Endothelial cell of umbilical vein (primary cell): Measurements from ENCODE around the gene CALHM6. TPM values are rescaled to one million over a fixed set of nuclear protein-coding genes. Genes with fewer than 3 reads are reported as not detected.

Experiments
- BruUV-seq: library from RNA; stranded (reverse); fragments of 400-500 nt; replicated peaks from 2 replicates; lab custom pipeline; 2021; lab: Mats Ljungman, UMichigan
- CTCF ChIA-PET: fragments of 300-600, 350-600 bp; sonication (Branson Sonifier 250); formaldehyde crosslinking; loops from one replicate; lab custom pipeline; 2021; ENCODE audit warnings: antibody characterized with exemption, inconsistent platforms; lab: Charles Lee
- POLR2A ChIA-PET: fragments of 300-600, 350-600 bp; sonication (Branson Sonifier 250); formaldehyde crosslinking; loops from one replicate; lab custom pipeline; 2021; ENCODE audit warnings: antibody characterized with exemption, inconsistent platforms; lab: Charles Lee
- DNase-seq: peaks from one replicate; pipeline ENCODE4 v3.0.0-alpha.2; 2011; ENCODE audit warnings: low read depth, low spot score
- FAIRE-seq: peaks from 2 replicates; lab custom pipeline; 2011; peaks lifted over from hg19 to GRCh38; lab: Jason Lieb, UNC
- H2AFZ ChIP-seq: 2 replicates; pipeline ENCODE4 v1.6.0; 2012; ENCODE audit warnings: low read depth, low read length, control low read depth, inconsistent platforms
- H3K27ac ChIP-seq: 2 replicates; pipeline ENCODE4 v1.5.1; 2011; ENCODE audit warnings: low read depth, mild to moderate bottlenecking, control low read depth, low read length, moderate library complexity; ENCODE audit not compliant: insufficient read depth
- H3K27me3 ChIP-seq, 2 experiments: 2 replicates each; pipeline versions ENCODE4 v1.6.0 to v1.6.1; 2011; ENCODE audit warnings: low read length in 2 of 2, mixed read lengths in 1 of 2; ENCODE audit not compliant: control insufficient read depth in 2 of 2, insufficient read depth in 2 of 2
- H3K36me3 ChIP-seq, 2 experiments: 2 replicates in 1 of 2; 3 replicates in 1 of 2; pipeline ENCODE4 v1.5.1; 2011; ENCODE audit warnings: low read length in 2 of 2, mild to moderate bottlenecking in 1 of 2, moderate library complexity in 1 of 2; ENCODE audit not compliant: control insufficient read depth in 2 of 2, insufficient read depth in 2 of 2; ENCODE audit errors: extremely low read depth in 1 of 2
- H3K4me1 ChIP-seq: 3 replicates; pipeline ENCODE4 v1.5.1; 2011; ENCODE audit warnings: mild to moderate bottlenecking, low read length; ENCODE audit not compliant: control insufficient read depth, insufficient read depth; ENCODE audit errors: extremely low read depth
- H3K4me2 ChIP-seq: 2 replicates; pipeline ENCODE4 v1.6.1; 2011; ENCODE audit warnings: low read length, control low read depth, mixed read lengths; ENCODE audit not compliant: insufficient read depth
- H3K4me3 ChIP-seq, 3 experiments: fragments of 200-600 bp in 1 of 3; sonication (generic), shearing (Covaris generic) in 1 of 3; replicated peaks in 1 of 3; 2 replicates each; pipeline ENCODE4 v1.5.1; 2011 to 2016; ENCODE audit warnings: control low read depth in 3 of 3, low read length in 3 of 3, mild to moderate bottlenecking in 2 of 3, inconsistent platforms in 1 of 3, low read depth in 1 of 3, moderate library complexity in 1 of 3; ENCODE audit not compliant: insufficient read depth in 1 of 3
- H3K79me2 ChIP-seq: 2 replicates; pipeline ENCODE4 v1.6.0; 2012; ENCODE audit warnings: low read length, inconsistent platforms; ENCODE audit not compliant: control insufficient read depth, insufficient read depth
- H3K9ac ChIP-seq: replicated peaks from 2 replicates; pipeline ENCODE3; 2011; ENCODE audit warnings: low read length, control low read depth; ENCODE audit not compliant: insufficient read depth; ENCODE audit errors: extremely low read depth
- H3K9me1 ChIP-seq: replicated peaks from 3 replicates; pipeline ENCODE4 v1.6.0; 2011; ENCODE audit warnings: mild to moderate bottlenecking, low read length; ENCODE audit not compliant: control insufficient read depth, insufficient read depth; ENCODE audit errors: extremely low read depth
- H3K9me3 ChIP-seq: replicated peaks from 2 replicates; pipeline ENCODE4 v1.5.1; 2012; ENCODE audit warnings: low read length, inconsistent platforms; ENCODE audit not compliant: control insufficient read depth, insufficient read depth
- H4K20me1 ChIP-seq: replicated peaks from 2 replicates; pipeline ENCODE3; 2011; ENCODE audit warnings: mild to moderate bottlenecking, low read length; ENCODE audit not compliant: control insufficient read depth, insufficient read depth; ENCODE audit errors: extremely low read depth
- EZH2 ChIP-seq: IDR thresholded peaks from 2 replicates; pipeline ENCODE4 v1.6.1; 2012; ENCODE audit warnings: borderline replicate concordance, low read depth, mild to moderate bottlenecking, moderate library complexity, low read length, inconsistent platforms; ENCODE audit not compliant: severe bottlenecking
- FOS ChIP-seq: IDR thresholded peaks from 2 replicates; pipeline ENCODE4 v1.6.1; 2011; ENCODE audit warnings: mild to moderate bottlenecking, low read length, moderate library complexity, borderline replicate concordance; ENCODE audit not compliant: insufficient read depth
- GATA2 ChIP-seq: IDR thresholded peaks from 2 replicates; pipeline ENCODE4 v1.7.0; 2011; ENCODE audit warnings: low read depth, mild to moderate bottlenecking, moderate library complexity, mixed read lengths, low read length; ENCODE audit not compliant: insufficient read length, insufficient read depth
- JUN ChIP-seq: IDR thresholded peaks from 2 replicates; pipeline ENCODE4 v1.6.1; 2011; ENCODE audit warnings: borderline replicate concordance, low read depth; ENCODE audit not compliant: insufficient read length, insufficient read depth
- MYC ChIP-seq: IDR thresholded peaks from one replicate; pipeline ENCODE4 v1.6.1; 2011; ENCODE audit warnings: mild to moderate bottlenecking, low read depth, low read length
- POLR2A ChIP-seq: IDR thresholded peaks from 2 replicates; pipeline ENCODE4 v1.6.1; 2012; ENCODE audit warnings: low read depth, mild to moderate bottlenecking, control low read depth, low read length
- POLR2AphosphoS5 ChIP-seq: IDR thresholded peaks from 2 replicates; pipeline ENCODE4 v1.6.1; 2012; ENCODE audit warnings: low read depth, mild to moderate bottlenecking, control low read depth, low read length, moderate library complexity; ENCODE audit not compliant: insufficient read depth
- dilution Hi-C: fragments of 300-500 bp; cut with MboI; formaldehyde crosslinking; loops from one replicate; pipeline ENCODE4 v1.15.0; 2019; ENCODE audit warnings: low sequenced_read_pairs; ENCODE audit not compliant: extremely low pct_ligation_motif_present
- intact Hi-C: fragments of 100-400 bp; cut with micrococcal nuclease; formaldehyde crosslinking; loops from one replicate; pipeline ENCODE4 v1.10.0; 2022
- polyA plus RNA-seq, 4 experiments: library from polyadenylated mRNA; depleted of rRNA in 3 of 4; stranded (reverse) in 3 of 4; unstranded in 1 of 4; fragments of >200 nt; gene quantifications; 2 replicates each; pipeline versions ENCODE4 v1.2.1 to v1.2.3, GENCODE V29; 2011 to 2012; ENCODE audit warnings: missing spikeins in 1 of 4
- total RNA-seq: library from RNA; stranded (reverse); gene quantifications from 2 replicates; pipeline ENCODE4 v1.2.3, GENCODE V29; 2021
- TF ChIP-seq, protein P1 (sequence below), 2 donors: IDR thresholded peaks; 1 replicate in 1 of 2; 2 replicates in 1 of 2; pipeline ENCODE4 v1.5.1; 2011; ENCODE audit warnings: low read length in 2 of 2, mild to moderate bottlenecking in 2 of 2, moderate library complexity in 2 of 2, control low read depth in 1 of 2, inconsistent platforms in 1 of 2, low read depth in 1 of 2; ENCODE audit not compliant: insufficient read depth in 1 of 2; ENCODE audit errors: extremely low read depth in 1 of 2
- TF ChIP-seq, protein P2 (sequence below): IDR thresholded peaks from 2 replicates; pipeline ENCODE4 v1.6.1; 2011; ENCODE audit not compliant: insufficient read depth, insufficient read length

Gene CALHM6
- total and polyA plus RNA-seq, 2 donors (not counting 3 experiments of a cell fraction or from before 2014, with no cell fraction given) = 0.08 TPM; not detected in 1

DNA sequence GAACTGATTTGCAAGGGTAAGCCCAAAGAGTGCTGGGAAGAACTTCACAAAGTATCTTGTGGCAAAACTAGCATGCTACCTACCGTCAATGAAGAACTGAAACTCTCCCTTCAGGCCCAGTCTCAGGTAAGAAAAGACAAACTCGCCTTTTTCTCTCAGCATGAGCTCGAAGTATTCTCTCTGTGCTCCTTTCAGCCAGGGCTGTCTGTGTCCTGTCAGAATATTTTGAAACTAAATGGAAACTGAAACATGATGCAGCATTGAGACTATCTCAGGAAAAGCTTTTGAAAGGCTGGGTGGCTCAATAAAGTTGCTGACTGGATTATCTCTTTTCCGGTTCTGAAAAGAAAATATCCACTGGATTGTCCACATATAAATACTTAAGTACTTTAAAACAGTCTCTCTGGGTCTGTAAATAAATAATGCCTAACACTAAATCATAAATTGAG lies 51.0 kb downstream of the CALHM6 start:
- TF ChIP-seq JUN (no peak), MYC (no peak), POLR2AphosphoS5 (no peak), GATA2 (no peak), FOS (no peak), EZH2 (no peak), POLR2A (no peak)
- TF ChIP-seq, protein P1, sequence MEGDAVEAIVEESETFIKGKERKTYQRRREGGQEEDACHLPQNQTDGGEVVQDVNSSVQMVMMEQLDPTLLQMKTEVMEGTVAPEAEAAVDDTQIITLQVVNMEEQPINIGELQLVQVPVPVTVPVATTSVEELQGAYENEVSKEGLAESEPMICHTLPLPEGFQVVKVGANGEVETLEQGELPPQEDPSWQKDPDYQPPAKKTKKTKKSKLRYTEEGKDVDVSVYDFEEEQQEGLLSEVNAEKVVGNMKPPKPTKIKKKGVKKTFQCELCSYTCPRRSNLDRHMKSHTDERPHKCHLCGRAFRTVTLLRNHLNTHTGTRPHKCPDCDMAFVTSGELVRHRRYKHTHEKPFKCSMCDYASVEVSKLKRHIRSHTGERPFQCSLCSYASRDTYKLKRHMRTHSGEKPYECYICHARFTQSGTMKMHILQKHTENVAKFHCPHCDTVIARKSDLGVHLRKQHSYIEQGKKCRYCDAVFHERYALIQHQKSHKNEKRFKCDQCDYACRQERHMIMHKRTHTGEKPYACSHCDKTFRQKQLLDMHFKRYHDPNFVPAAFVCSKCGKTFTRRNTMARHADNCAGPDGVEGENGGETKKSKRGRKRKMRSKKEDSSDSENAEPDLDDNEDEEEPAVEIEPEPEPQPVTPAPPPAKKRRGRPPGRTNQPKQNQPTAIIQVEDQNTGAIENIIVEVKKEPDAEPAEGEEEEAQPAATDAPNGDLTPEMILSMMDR (IDR thresholded peaks at IDR 0.05; ENCODE audit: extremely low read depth in 1 of 2, insufficient read depth in 1 of 2, low read depth in 1 of 2, low read length in 2 of 2) = no peak
- TF ChIP-seq, protein P2, sequence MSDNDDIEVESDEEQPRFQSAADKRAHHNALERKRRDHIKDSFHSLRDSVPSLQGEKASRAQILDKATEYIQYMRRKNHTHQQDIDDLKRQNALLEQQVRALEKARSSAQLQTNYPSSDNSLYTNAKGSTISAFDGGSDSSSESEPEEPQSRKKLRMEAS = no peak
- FAIRE-seq (peak; percentile 4), DNase-seq (no peak)
- ChIA-PET POLR2A (interaction anchor here (0.7 to 1.2 kb wide), 3 partner anchors 59 to 232 kb away, joined by 3 to 4 read pairs (median 4); partner anchors contain the start of genes DSE, RWDD1 and TSPYL1), CTCF (interaction anchor here (0.6 to 6.2 kb wide), 64 partner anchors 10 to 335 kb away, joined by 3 to 72 read pairs (median 5); partner anchors contain the start of genes CALHM6, DSE, RSPH4A and RWDD1)
- H3K9ac ChIP-seq = peak overlapping the region; percentile 95
- H2AFZ ChIP-seq = peak overlapping the region; percentile 82
- no peaks in the 10 kb centered on the region for H3K9me3 ChIP-seq
- intact Hi-C loops = loop anchor here (5.0 kb wide), 2 partner anchors 140 to 295 kb away; partner anchors contain the start of gene DSE
- peaks cover 8 to 11% of the 10 kb centered on the region in 2 experiments for H3K36me3 ChIP-seq
- H3K27me3 ChIP-seq = no peaks in the 10 kb centered on the region
- H4K20me1 ChIP-seq = no peaks in the 10 kb centered on the region
- peak overlapping the region; percentile 26 to 82 (median 35) for H3K4me3 ChIP-seq
- dilution Hi-C loops = no loop called here
- H3K9me1 ChIP-seq = no peaks in the 10 kb centered on the region
- H3K4me2 ChIP-seq = peak overlapping the region; percentile 89
- H3K79me2 ChIP-seq = peaks cover 8% of the 10 kb centered on the region
- peak overlapping the region; percentile 95 for H3K27ac ChIP-seq
- peaks cover 19% of the 10 kb centered on the region for H3K4me1 ChIP-seq
- no TSS peak for BruUV-seq
